H9 (cell line): ENCODE data around the gene GIT1. TPM values are rescaled to one million over a fixed set of nuclear protein-coding genes. Genes with fewer than 3 reads are reported as not detected.
A peak's percentile ranks its signal among the peaks of the same experiment; 100 is the strongest.

Experiments used
- DNase-seq: peaks from one replicate; pipeline ENCODE4 v3.0.0-alpha.2; 2017
- H2AFZ ChIP-seq: one replicate; pipeline ENCODE4 v1.6.1; 2013; ENCODE audit warnings: mild to moderate bottlenecking, low read length, control low read depth, moderate library complexity
- H2AK5ac ChIP-seq: 2 replicates; pipeline ENCODE4 v1.6.1; 2013; ENCODE audit warnings: low read length, control low read depth, mixed read lengths; ENCODE audit not compliant: insufficient read length
- H2BK120ac ChIP-seq: one replicate; pipeline ENCODE4 v1.6.1; 2013; ENCODE audit warnings: low read depth, mild to moderate bottlenecking, low read length, control low read depth, inconsistent platforms; ENCODE audit not compliant: poor library complexity, severe bottlenecking
- H2BK12ac ChIP-seq: 2 replicates; pipeline ENCODE4 v1.6.1; 2013; ENCODE audit warnings: low read length, control low read depth, mixed read lengths, low read depth; ENCODE audit not compliant: insufficient read length
- H2BK15ac ChIP-seq: 2 replicates; pipeline ENCODE4 v1.6.1; 2013; ENCODE audit warnings: low read depth, low read length, control low read depth
- H2BK20ac ChIP-seq: one replicate; pipeline ENCODE4 v1.6.1; 2013; ENCODE audit warnings: low read depth, mild to moderate bottlenecking, low read length, control low read depth, inconsistent platforms; ENCODE audit not compliant: poor library complexity, severe bottlenecking
- H2BK5ac ChIP-seq: 2 replicates; pipeline ENCODE4 v1.6.1; 2013; ENCODE audit warnings: low read length, control low read depth, mixed read lengths; ENCODE audit not compliant: insufficient read length
- H3K14ac ChIP-seq: 2 replicates; pipeline ENCODE4 v1.6.1; 2013; ENCODE audit warnings: low read length, control low read depth; ENCODE audit not compliant: insufficient read depth
- H3K18ac ChIP-seq: 2 replicates; pipeline ENCODE4 v1.6.1; 2013; ENCODE audit warnings: low read depth, mild to moderate bottlenecking, mixed read lengths, low read length, control low read depth; ENCODE audit not compliant: insufficient read length
- H3K23ac ChIP-seq: 2 replicates; pipeline ENCODE4 v1.6.1; 2013; ENCODE audit warnings: low read length, control low read depth, mixed read lengths, low read depth; ENCODE audit not compliant: insufficient read length
- H3K23me2 ChIP-seq: 2 replicates; pipeline ENCODE4 v1.6.1; 2013; ENCODE audit warnings: low read depth, mild to moderate bottlenecking, mixed read lengths, low read length, control low read depth; ENCODE audit not compliant: insufficient read length, poor library complexity, severe bottlenecking
- H3K27ac ChIP-seq: 2 replicates; pipeline ENCODE4 v1.5.1; 2013; ENCODE audit warnings: low read length, control low read depth, mixed read lengths, low read depth; ENCODE audit not compliant: insufficient read length
- H3K27me3 ChIP-seq: 2 replicates; pipeline ENCODE4 v1.6.1; 2013; ENCODE audit warnings: low read length, control low read depth, inconsistent platforms; ENCODE audit not compliant: insufficient read depth
- H3K4ac ChIP-seq: 2 replicates; pipeline ENCODE4 v1.6.1; 2013; ENCODE audit warnings: low read depth, mild to moderate bottlenecking, control low read depth, inconsistent platforms, low read length, moderate library complexity
- H3K4me1 ChIP-seq: 2 replicates; pipeline ENCODE4 v1.6.1; 2013; ENCODE audit warnings: low read length, control low read depth, inconsistent platforms; ENCODE audit not compliant: insufficient read depth
- H3K4me2 ChIP-seq: 2 replicates; pipeline ENCODE4 v1.6.1; 2013; ENCODE audit warnings: low read length, control low read depth, mixed read lengths; ENCODE audit not compliant: insufficient read length, insufficient read depth
- H3K56ac ChIP-seq: 2 replicates; pipeline ENCODE4 v1.6.1; 2013; ENCODE audit warnings: low read depth, mild to moderate bottlenecking, mixed read lengths, low read length, control low read depth; ENCODE audit not compliant: insufficient read length
- H3K79me1 ChIP-seq: 2 replicates; pipeline ENCODE4 v1.6.1; 2013; ENCODE audit warnings: low read depth, mild to moderate bottlenecking, moderate library complexity, low read length, control low read depth, inconsistent platforms; ENCODE audit not compliant: insufficient read depth, poor library complexity, severe bottlenecking
- H3K79me2 ChIP-seq: 2 replicates; pipeline ENCODE4 v1.6.1; 2013; ENCODE audit warnings: low read length, control low read depth, inconsistent platforms; ENCODE audit not compliant: insufficient read depth
- H3K9ac ChIP-seq: 2 replicates; pipeline ENCODE4 v1.6.1; 2013; ENCODE audit warnings: low read length, control low read depth, mixed read lengths; ENCODE audit not compliant: insufficient read length; ENCODE audit errors: extremely low read depth
- H3K9me3 ChIP-seq: one replicate; pipeline ENCODE4 v1.6.1; 2013; ENCODE audit warnings: low read depth, low read length, inconsistent platforms; ENCODE audit not compliant: control insufficient read depth
- H3T11ph ChIP-seq: one replicate; pipeline ENCODE4 v1.6.1; 2013; ENCODE audit warnings: mild to moderate bottlenecking, low read length, control low read depth, inconsistent platforms
- H4K20me1 ChIP-seq: one replicate; pipeline ENCODE4 v1.6.1; 2013; ENCODE audit not compliant: control insufficient read depth, insufficient read length, insufficient read depth
- H4K5ac ChIP-seq: 2 replicates; pipeline ENCODE4 v1.6.1; 2013; ENCODE audit warnings: low read depth, mild to moderate bottlenecking, mixed read lengths, low read length, control low read depth; ENCODE audit not compliant: insufficient read length
- H4K8ac ChIP-seq: replicated peaks from 2 replicates; pipeline ENCODE4 v1.6.1; 2013; ENCODE audit warnings: low read length, control low read depth, mixed read lengths, low read depth; ENCODE audit not compliant: insufficient read length
- H4K91ac ChIP-seq: 2 replicates; pipeline ENCODE4 v1.6.1; 2013; ENCODE audit warnings: low read depth, mild to moderate bottlenecking, moderate library complexity, mixed read lengths, low read length, control low read depth; ENCODE audit not compliant: insufficient read length
- H3K27ac Mint-ChIP-seq, 3 experiments: 2 replicates in 2 of 3; 3 replicates in 1 of 3; pipeline ENCODE4 v1.8.0; 2020 to 2021; ENCODE audit warnings: mixed read lengths in 3 of 3, mild to moderate bottlenecking in 1 of 3, moderate library complexity in 1 of 3
- H3K27me3 Mint-ChIP-seq: 2 replicates; pipeline ENCODE4 v1.8.0; 2021; ENCODE audit warnings: low read depth, mild to moderate bottlenecking, moderate library complexity, mixed read lengths
- H3K36me3 Mint-ChIP-seq, 3 experiments: 2 replicates in 2 of 3; 3 replicates in 1 of 3; pipeline ENCODE4 v1.8.0; 2020 to 2021; ENCODE audit warnings: low read depth in 3 of 3, mixed read lengths in 3 of 3; ENCODE audit not compliant: insufficient read depth in 1 of 3
- H3K4me1 Mint-ChIP-seq, 2 experiments: 2 replicates each; pipeline ENCODE4 v1.8.0; 2020; ENCODE audit warnings: mixed read lengths in 2 of 2
- H3K4me3 Mint-ChIP-seq, 2 experiments: 2 replicates in 1 of 2; 3 replicates in 1 of 2; pipeline ENCODE4 v1.8.0; 2020 to 2021; ENCODE audit warnings: mild to moderate bottlenecking in 2 of 2, mixed read lengths in 2 of 2, moderate library complexity in 1 of 2
- H3K9me3 Mint-ChIP-seq, 2 experiments: 2 replicates in 1 of 2; 3 replicates in 1 of 2; pipeline ENCODE4 v1.8.0; 2020; ENCODE audit warnings: mild to moderate bottlenecking in 2 of 2, mixed read lengths in 2 of 2, moderate library complexity in 1 of 2
- WGBS: extraction: QIAGEN DNeasy Blood & Tissue Kit; methylation state at CpG from one replicate; pipeline ENCODE4 v1.1.7; 2013; ENCODE audit warnings: missing lambda C conversion rate, low lambda C conversion rate, mixed read lengths; ENCODE audit not compliant: insufficient read length; ENCODE audit errors: extremely low coverage; 5-methylcytosine and 5-hydroxymethylcytosine counted together
- total RNA-seq: library from RNA; stranded (reverse); gene quantifications from 2 replicates; pipeline ENCODE4 v1.2.1, GENCODE V29; 2021
- TF ChIP-seq, protein P1 (sequence below): fragments of 200-600 bp; sonication (generic); conservative IDR thresholded peaks from 3 replicates; pipeline ENCODE4 v1.8.0; 2021; ENCODE audit warnings: antibody characterized with exemption, mild to moderate bottlenecking

Gene GIT1
- total RNA-seq, 1 experiment from 2014 or later, result 47.4 TPM

- H3K9me3 Mint-ChIP-seq, result no peaks in the 10 kb centered on the region
- no peak overlapping the region for H3K9ac ChIP-seq
- no peak overlapping the region for H2AFZ ChIP-seq
- H3K9me3 ChIP-seq, result no peaks in the 10 kb centered on the region
- peaks cover 2% of the 10 kb centered on the region for H4K20me1 ChIP-seq
- no peak overlapping the region for H2BK5ac ChIP-seq
- H2BK15ac ChIP-seq, result no peak overlapping the region
- H3K79me1 ChIP-seq, result no peaks in the 10 kb centered on the region
- H2AK5ac ChIP-seq, result no peak overlapping the region
- H4K5ac ChIP-seq, result no peak overlapping the region
- no peak overlapping the region for H3K4ac ChIP-seq
- no peak overlapping the region for H2BK20ac ChIP-seq
- H3K79me2 ChIP-seq, result no peaks in the 10 kb centered on the region
- no peaks in the 10 kb centered on the region for H3K4me1 ChIP-seq
- peaks cover 2% of the 10 kb centered on the region for H3K23me2 ChIP-seq
- no peak overlapping the region for H3K27ac ChIP-seq
- H3K36me3 Mint-ChIP-seq, result peaks cover 19 to 61% (median 49%) of the 10 kb centered on the region in 3 experiments
- no peak overlapping the region for H3K14ac ChIP-seq
- H3K56ac ChIP-seq, result no peak overlapping the region
- no peak overlapping the region for H4K8ac ChIP-seq
- no peak overlapping the region for H2BK12ac ChIP-seq
- H3T11ph ChIP-seq, result no peak overlapping the region
- no peak overlapping the region for H3K27ac Mint-ChIP-seq
- TF ChIP-seq, protein P1, sequence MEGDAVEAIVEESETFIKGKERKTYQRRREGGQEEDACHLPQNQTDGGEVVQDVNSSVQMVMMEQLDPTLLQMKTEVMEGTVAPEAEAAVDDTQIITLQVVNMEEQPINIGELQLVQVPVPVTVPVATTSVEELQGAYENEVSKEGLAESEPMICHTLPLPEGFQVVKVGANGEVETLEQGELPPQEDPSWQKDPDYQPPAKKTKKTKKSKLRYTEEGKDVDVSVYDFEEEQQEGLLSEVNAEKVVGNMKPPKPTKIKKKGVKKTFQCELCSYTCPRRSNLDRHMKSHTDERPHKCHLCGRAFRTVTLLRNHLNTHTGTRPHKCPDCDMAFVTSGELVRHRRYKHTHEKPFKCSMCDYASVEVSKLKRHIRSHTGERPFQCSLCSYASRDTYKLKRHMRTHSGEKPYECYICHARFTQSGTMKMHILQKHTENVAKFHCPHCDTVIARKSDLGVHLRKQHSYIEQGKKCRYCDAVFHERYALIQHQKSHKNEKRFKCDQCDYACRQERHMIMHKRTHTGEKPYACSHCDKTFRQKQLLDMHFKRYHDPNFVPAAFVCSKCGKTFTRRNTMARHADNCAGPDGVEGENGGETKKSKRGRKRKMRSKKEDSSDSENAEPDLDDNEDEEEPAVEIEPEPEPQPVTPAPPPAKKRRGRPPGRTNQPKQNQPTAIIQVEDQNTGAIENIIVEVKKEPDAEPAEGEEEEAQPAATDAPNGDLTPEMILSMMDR, result no peak
- H3K27me3 ChIP-seq, result no peaks in the 10 kb centered on the region
- no peak overlapping the region for H3K4me2 ChIP-seq
- no peak overlapping the region for H4K91ac ChIP-seq
- peak; percentile 29 for DNase-seq
- WGBS, result no CpG with 5 or more reads among the region's 28 CpGs
- no peak overlapping the region for H3K23ac ChIP-seq
- peaks cover 2 to 13% of the 10 kb centered on the region in 2 experiments for H3K4me1 Mint-ChIP-seq
- no peak overlapping the region for H3K18ac ChIP-seq
- H3K27me3 Mint-ChIP-seq, result peaks cover 8% of the 10 kb centered on the region
- H2BK120ac ChIP-seq, result no peak overlapping the region
- H3K4me3 Mint-ChIP-seq, result no peak overlapping the region
Measured at GRCh38 chr17:29575511-29576213, 13.8 kb downstream of the GIT1 start.
